Fibroblast of villous mesenchyme (primary cell): Measurements from ENCODE around the gene CKAP4. TPM values are rescaled to one million over a fixed set of nuclear protein-coding genes. Genes with fewer than 3 reads are reported as not detected.

Source experiments
- DNase-seq: peaks from one replicate; pipeline ENCODE4 v3.0.0-alpha.2; 2010; ENCODE audit warnings: low read depth
- H3K4me3 ChIP-seq: 2 replicates; pipeline ENCODE4 v1.5.1; 2011; ENCODE audit warnings: low read depth, mild to moderate bottlenecking, low read length
- total RNA-seq: library from RNA; depleted of rRNA; stranded (reverse); fragments of >200 nt; gene quantifications from 2 replicates; pipeline ENCODE4 v1.2.3, GENCODE V29; 2012
- TF ChIP-seq, protein P1 (sequence below): IDR thresholded peaks from 2 replicates; pipeline ENCODE4 v1.5.1; 2012; ENCODE audit warnings: low read depth, mild to moderate bottlenecking, low read length; ENCODE audit not compliant: insufficient read depth

Gene CKAP4
- total RNA-seq, 1 donor: 310 TPM

DNA sequence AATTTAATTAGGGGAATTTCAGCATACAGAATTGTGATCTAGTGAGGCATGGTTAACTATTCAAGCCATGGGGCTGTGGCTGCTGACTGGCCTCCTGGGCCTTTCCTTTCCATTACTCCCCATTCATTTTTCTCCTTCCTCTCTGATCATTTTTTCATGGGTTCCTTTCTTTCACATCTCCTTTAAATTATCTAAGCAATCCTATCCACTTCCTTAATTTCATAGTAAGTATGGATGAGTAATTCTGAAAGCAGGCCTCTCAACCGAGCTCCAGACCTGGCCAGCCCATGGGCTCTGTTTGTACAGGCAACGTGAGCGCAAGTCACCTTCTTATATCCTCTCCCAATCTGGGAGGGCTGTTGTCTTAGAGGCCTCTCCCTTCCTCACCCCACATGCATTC lies 13.4 kb downstream of the CKAP4 start:
- DNase-seq: no peak
- TF ChIP-seq, protein P1, sequence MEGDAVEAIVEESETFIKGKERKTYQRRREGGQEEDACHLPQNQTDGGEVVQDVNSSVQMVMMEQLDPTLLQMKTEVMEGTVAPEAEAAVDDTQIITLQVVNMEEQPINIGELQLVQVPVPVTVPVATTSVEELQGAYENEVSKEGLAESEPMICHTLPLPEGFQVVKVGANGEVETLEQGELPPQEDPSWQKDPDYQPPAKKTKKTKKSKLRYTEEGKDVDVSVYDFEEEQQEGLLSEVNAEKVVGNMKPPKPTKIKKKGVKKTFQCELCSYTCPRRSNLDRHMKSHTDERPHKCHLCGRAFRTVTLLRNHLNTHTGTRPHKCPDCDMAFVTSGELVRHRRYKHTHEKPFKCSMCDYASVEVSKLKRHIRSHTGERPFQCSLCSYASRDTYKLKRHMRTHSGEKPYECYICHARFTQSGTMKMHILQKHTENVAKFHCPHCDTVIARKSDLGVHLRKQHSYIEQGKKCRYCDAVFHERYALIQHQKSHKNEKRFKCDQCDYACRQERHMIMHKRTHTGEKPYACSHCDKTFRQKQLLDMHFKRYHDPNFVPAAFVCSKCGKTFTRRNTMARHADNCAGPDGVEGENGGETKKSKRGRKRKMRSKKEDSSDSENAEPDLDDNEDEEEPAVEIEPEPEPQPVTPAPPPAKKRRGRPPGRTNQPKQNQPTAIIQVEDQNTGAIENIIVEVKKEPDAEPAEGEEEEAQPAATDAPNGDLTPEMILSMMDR: no peak
- no peak overlapping the region for H3K4me3 ChIP-seq

DNA sequence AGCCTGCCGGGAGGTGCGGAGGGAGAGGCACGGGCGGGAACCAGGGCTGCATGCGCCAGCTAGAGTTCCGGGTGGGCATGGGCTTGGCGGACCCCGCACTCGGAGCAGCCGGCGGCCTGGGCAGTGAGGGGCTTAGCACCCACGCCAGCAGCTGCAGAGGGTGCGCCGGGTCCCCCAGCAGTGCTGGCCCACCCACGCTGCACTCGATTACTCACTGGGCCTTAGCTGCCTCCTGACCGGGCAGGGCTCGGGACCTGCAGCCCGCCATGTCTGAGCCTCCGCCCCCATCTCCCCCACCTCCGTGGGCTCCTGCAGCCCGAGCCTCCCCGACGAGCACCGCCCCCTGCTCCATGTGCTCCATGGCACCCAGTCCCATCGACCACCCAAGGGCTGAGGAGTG lies 14.8 kb downstream of the CKAP4 start:
- TF ChIP-seq, protein P1: no peak
- H3K4me3 ChIP-seq: no peak overlapping the region
- no peak for DNase-seq

DNA sequence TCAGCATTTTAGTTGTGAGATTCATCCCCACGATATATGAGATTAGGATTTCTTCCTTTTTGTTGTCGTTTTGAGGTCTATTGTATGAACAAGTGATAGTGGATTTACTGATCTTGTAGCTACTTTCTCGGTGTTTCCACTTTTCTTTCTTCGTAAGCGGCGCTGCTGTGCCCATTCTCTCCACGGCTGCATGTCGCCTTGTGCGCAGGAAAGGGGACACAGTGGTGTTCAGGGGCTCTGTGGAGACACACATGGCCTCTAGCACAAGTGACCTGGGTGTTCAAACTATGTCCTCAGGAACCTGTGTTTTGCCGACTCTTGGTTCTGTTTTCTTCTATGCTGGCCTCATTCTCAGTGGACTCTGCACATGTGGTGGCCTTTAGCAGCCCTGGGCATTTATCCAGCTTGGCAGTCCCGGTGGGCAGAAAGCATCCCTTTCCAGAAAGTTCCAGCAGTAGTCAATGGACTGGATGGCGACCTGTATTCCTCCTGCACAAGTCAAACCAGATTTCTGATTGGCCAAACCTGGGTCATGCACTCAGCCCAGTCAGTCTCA lies 18.7 kb downstream of the CKAP4 start:
- TF ChIP-seq, protein P1: no peak
- no peak for DNase-seq
- H3K4me3 ChIP-seq: no peak overlapping the region

DNA sequence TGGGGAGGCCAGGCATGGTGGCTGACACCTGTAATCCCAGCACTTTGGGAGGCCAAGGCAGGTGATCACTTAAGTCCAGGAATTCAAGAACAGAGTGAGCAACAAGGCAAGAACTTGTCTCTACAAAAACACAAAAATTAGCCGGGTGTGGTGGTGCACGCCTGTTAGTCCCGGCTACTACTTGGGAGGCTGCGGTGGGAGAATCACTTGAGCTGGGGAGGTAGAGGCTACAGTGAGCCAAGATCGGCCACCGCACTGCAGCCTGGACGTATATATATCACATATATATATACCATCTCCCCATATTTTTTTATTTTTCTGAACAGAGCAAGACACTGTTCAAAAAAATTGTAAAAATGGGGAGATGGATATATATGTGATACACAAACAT lies 19.5 kb downstream of the CKAP4 start:
- TF ChIP-seq, protein P1: no peak
- no peak for DNase-seq

DNA sequence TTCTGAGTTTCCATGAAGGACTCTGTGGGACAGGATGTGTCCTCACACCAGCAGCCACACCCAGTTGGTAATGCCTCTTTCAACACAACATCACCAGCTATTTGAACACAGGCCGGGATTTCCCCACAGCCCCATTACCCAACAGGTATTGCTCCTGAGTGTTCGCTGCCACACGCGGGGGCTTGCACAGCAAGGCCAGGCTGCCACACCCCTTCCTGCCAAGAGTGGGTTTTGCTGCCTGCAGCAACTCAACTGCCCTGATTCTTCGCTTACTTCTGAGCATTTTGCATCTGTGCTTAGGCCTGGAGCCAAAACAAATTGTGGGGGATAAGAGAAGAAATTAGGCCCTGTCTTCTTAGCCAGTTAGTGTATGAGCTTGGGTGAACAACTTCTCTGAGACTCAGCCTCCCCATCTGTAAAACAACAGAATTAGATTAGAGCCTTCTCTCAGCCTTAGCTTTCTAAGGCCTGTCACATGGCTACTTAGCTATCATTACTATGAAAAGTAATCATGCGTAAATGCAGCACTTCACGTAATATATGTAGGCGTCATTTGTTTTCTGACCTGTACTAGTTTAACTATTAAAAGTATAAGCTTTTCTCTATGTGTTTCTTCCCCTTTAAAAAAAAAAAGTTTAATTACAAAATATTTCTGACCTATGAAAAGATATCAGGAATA lies 20.0 kb downstream of the CKAP4 start:
- H3K4me3 ChIP-seq: no peak overlapping the region
- TF ChIP-seq, protein P1: no peak
- DNase-seq: peak; percentile 45

More for the DNA sequence above, 19.5 kb downstream of the CKAP4 start:
- no peak overlapping the region for H3K4me3 ChIP-seq

DNA sequence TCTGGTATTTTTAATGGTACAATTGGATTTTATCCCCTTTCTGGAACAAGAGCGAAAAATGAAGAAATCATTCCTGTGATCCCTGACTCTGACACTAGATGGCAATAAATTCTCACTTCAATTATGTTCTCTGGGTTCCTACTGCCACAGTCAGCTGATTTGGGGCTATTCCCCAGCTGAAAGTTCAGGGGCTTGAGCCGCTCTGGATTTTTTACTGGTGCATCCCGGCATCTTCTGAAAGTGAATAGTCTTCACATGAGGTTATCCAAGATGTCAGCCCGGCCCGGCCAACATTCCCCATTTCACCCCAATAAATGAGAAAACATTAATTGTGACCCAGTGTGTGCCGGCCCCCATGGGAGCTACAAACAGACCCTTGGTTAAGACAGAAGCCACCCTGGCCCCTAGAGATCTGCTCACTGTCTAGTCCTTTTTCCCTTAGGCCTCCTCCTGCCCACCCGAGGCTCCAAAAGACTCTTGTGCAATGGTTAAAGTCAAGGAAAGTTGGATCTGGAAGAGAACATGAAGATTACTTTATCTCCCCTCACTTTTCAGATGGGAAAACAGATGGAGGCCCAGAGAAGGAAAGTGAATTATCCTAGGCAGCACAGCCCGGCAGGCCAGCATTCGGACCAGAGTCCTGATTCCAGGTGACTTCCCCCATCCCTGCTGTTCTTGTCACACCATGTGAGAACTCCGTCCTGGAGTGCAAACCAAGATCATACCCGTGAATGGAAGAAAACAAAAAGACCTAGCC lies 20.8 kb downstream of the CKAP4 start:
- TF ChIP-seq, protein P1: peak; percentile 67
- peak; percentile 68 for DNase-seq

More for the DNA sequence above, 20.8 kb downstream of the CKAP4 start:
- no peak overlapping the region for H3K4me3 ChIP-seq
